ENCODE data around the gene TCF12. TPM values are rescaled to one million over a fixed set of nuclear protein-coding genes. Genes with fewer than 3 reads are reported as not detected.

Gene TCF12
- total RNA-seq, 1 experiment from 2014 or later = 76.7 TPM

DNA sequence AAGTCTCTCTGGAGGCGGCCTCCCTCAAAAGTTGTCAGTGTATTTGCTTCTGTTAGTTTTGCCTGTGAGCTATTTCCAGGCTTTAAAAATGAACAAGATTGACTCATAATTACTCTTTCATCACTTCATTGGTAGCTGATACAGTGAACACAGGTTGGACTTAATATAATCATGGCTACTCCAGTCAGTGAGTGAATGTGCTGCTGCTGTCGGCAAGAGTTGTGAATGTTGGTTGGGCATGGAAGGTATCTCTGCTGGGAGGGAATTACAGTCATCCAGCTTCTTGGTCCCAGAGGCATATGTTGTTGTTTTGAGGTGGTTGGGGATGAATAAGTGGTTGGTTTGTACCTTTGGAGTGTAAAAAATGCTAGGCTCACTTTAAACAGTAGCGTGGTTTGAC, 11.5 kb downstream of the TCF12 start:
- H3K14ac ChIP-seq (ENCODE audit: insufficient read depth, low read length) = no peak overlapping the region
- H3K23me2 ChIP-seq (ENCODE audit: insufficient read length, low read depth, low read length, poor library complexity, severe bottlenecking) = no peaks in the 10 kb centered on the region
- peaks cover 23% of the 10 kb centered on the region; the same call in 1 of the 2 replicates for H3K79me2 ChIP-seq (ENCODE audit: insufficient read depth, low read length)
- H3K79me1 ChIP-seq (ENCODE audit: insufficient read depth, low read depth, low read length, poor library complexity, severe bottlenecking) = peaks cover 6% of the 10 kb centered on the region
- H3K27me3 ChIP-seq (ENCODE audit: insufficient read depth, low read length) = no peaks in the 10 kb centered on the region
- no peaks in the 10 kb centered on the region for H3K9me3 Mint-ChIP-seq
- H2AK5ac ChIP-seq (ENCODE audit: insufficient read length, low read length) = no peak overlapping the region
- H3K4me1 Mint-ChIP-seq = peaks cover 42 to 46% of the 10 kb centered on the region in 2 experiments
- H3K56ac ChIP-seq (ENCODE audit: insufficient read length, low read depth, low read length) = no peak overlapping the region
- H3K4ac ChIP-seq (ENCODE audit: low read depth, low read length) = no peak overlapping the region
- no peak overlapping the region for H3K4me3 Mint-ChIP-seq
- no peak overlapping the region for H3K18ac ChIP-seq (ENCODE audit: insufficient read length, low read depth, low read length)
- no peak overlapping the region for H4K8ac ChIP-seq (replicated peaks; ENCODE audit: insufficient read length, low read depth, low read length)
- no peak overlapping the region for H3T11ph ChIP-seq (ENCODE audit: low read length)
- no peak overlapping the region for H2BK12ac ChIP-seq (ENCODE audit: insufficient read length, low read depth, low read length)
- no peak overlapping the region for H4K91ac ChIP-seq (ENCODE audit: insufficient read length, low read depth, low read length)
- no peak overlapping the region for H3K9ac ChIP-seq (ENCODE audit: extremely low read depth, insufficient read length, low read length)
- H2AFZ ChIP-seq (ENCODE audit: low read length) = no peak overlapping the region
- 0 out of 2 replicates have a peak, but pooled peaks cover 4% of the 10 kb centered on the region for H3K4me1 ChIP-seq (ENCODE audit: insufficient read depth, low read length)
- H3K27ac Mint-ChIP-seq = peak overlapping the region; percentile 2 to 67 (median 16); a peak in 4 of 7 replicates
- no peak overlapping the region for H3K4me2 ChIP-seq (ENCODE audit: insufficient read depth, insufficient read length, low read length)
- H3K27me3 Mint-ChIP-seq (ENCODE audit: low read depth) = no peaks in the 10 kb centered on the region
- no CpG with 5 or more reads among the region's 3 CpGs for WGBS (ENCODE audit: extremely low coverage, insufficient read length, low lambda C conversion rate)
- no peak overlapping the region for H4K5ac ChIP-seq (ENCODE audit: insufficient read length, low read depth, low read length)
- H3K36me3 Mint-ChIP-seq (ENCODE audit: insufficient read depth in 1 of 3, low read depth in 3 of 3) = peaks cover 16 to 26% (median 17%) of the 10 kb centered on the region in 3 experiments
- no peaks in the 10 kb centered on the region for H3K9me3 ChIP-seq (ENCODE audit: control insufficient read depth, low read depth, low read length)
- no peak overlapping the region for H3K27ac ChIP-seq (ENCODE audit: insufficient read length, low read depth, low read length)
- no peak for DNase-seq
- H2BK20ac ChIP-seq (ENCODE audit: low read depth, low read length, poor library complexity, severe bottlenecking) = no peak overlapping the region
- H3K23ac ChIP-seq (ENCODE audit: insufficient read length, low read depth, low read length) = no peak overlapping the region
- no peak overlapping the region for H2BK120ac ChIP-seq (ENCODE audit: low read depth, low read length, poor library complexity, severe bottlenecking)
- no peak overlapping the region for H2BK15ac ChIP-seq (ENCODE audit: low read depth, low read length)
- TF ChIP-seq, protein P1, sequence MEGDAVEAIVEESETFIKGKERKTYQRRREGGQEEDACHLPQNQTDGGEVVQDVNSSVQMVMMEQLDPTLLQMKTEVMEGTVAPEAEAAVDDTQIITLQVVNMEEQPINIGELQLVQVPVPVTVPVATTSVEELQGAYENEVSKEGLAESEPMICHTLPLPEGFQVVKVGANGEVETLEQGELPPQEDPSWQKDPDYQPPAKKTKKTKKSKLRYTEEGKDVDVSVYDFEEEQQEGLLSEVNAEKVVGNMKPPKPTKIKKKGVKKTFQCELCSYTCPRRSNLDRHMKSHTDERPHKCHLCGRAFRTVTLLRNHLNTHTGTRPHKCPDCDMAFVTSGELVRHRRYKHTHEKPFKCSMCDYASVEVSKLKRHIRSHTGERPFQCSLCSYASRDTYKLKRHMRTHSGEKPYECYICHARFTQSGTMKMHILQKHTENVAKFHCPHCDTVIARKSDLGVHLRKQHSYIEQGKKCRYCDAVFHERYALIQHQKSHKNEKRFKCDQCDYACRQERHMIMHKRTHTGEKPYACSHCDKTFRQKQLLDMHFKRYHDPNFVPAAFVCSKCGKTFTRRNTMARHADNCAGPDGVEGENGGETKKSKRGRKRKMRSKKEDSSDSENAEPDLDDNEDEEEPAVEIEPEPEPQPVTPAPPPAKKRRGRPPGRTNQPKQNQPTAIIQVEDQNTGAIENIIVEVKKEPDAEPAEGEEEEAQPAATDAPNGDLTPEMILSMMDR (conservative IDR thresholded peaks at IDR 0.05) = no peak
- no peaks in the 10 kb centered on the region for H4K20me1 ChIP-seq (ENCODE audit: control insufficient read depth, insufficient read depth, insufficient read length)
- no peak overlapping the region for H2BK5ac ChIP-seq (ENCODE audit: insufficient read length, low read length)

All from H9 (cell line).